ENCODE data around the gene FKBP7. TPM values are rescaled to one million over a fixed set of nuclear protein-coding genes. Genes with fewer than 3 reads are reported as not detected.

The FKBP7 gene
- total and polyA plus RNA-seq, 8 donors = 1.1 to 5.4 (median 2.5) TPM

DNA sequence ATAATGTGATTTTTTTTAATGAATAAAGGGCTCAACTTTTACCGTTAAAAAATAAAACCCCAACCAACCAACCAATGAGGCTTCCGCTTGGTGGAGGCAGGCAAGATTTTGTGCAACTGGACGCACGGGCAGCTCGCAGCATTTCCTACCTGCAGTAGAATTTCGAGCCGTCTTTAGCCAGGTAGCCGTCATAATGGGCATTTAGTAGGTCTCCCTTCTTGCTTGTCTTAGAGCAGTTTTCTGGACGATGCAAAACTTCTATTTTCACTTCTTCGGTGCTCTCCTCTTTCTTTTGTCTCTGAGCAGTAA, 316 bp downstream of the FKBP7 start:
- Histone ChIP-seq H3K36me3 (no peaks in the 10 kb centered on the region), H3K27ac (peak overlapping the region; percentile 87 to 97 (median 95)), H3K4me1 (peaks cover 10 to 33% (median 10%) of the 10 kb centered on the region in 3 donors), H3K4me3 (peak overlapping the region; percentile 49 to 78 (median 54)), H3K9me3 (no peaks in the 10 kb centered on the region), H3K27me3 (no peaks in the 10 kb centered on the region)
- DNase-seq (peak in 3 of 6 donors; percentile 19 to 23 (median 20)), ATAC-seq (no peak), FAIRE-seq (no peak)
- no peak for TF ChIP-seq CTCF (IDR thresholded peaks at IDR 0.05)
- intact Hi-C loops (cut with DNase I) = no loop called here
- 1% methylated on average over 10 of the region's 10 CpGs for WGBS, 2 donors

- no peaks in the 10 kb centered on the region for H3K36me3 ChIP-seq
- ATAC-seq = no peak
- no peak for DNase-seq
- H3K4me1 ChIP-seq = peaks cover 5 to 30% (median 5%) of the 10 kb centered on the region in 3 donors
- H3K27ac ChIP-seq = peak overlapping the region; percentile 87 to 97 (median 95)
- 18 to 20% methylated on average over 3 of the region's 3 CpGs for WGBS, 2 donors
- no peak for TF ChIP-seq CTCF (IDR thresholded peaks at IDR 0.05)
- H3K9me3 ChIP-seq = no peaks in the 10 kb centered on the region
- intact Hi-C loops (cut with DNase I) = no loop called here
- peak; percentile 17 for FAIRE-seq
- peak overlapping the region; percentile 49 to 78 (median 54) for H3K4me3 ChIP-seq
- H3K27me3 ChIP-seq = no peaks in the 10 kb centered on the region
Observed at GRCh38 chr2:178477443-178478129, 814 bp downstream of the FKBP7 start.

DNA sequence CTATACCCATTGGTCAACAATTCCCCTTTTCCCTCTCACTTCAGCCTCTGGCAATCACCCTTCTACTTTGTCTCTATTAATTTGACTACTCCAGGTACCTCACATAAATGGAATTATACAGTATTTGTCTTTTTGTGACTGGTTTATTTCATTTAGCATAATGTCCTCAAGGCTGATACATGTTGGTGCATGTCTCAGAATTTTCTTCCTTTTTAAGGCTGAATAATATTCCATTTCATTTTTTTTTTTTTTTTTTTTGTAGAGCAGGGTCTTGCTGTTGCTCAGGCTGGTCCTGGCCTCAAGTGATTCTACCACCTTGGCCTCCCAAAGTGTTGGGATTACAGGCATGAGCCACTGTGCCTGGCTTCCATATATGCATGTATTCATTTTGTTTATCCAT, 1.9 kb downstream of the FKBP7 start:
- Histone ChIP-seq H3K9me3 (no peaks in the 10 kb centered on the region), H3K36me3 (no peaks in the 10 kb centered on the region), H3K27ac (no peak overlapping the region), H3K4me3 (no peak overlapping the region), H3K27me3 (no peaks in the 10 kb centered on the region), H3K4me1 (peaks cover 0 to 20% (median 0%) of the 10 kb centered on the region in 3 donors)
- DNase-seq = no peak
- no peak for ATAC-seq
- no peak for TF ChIP-seq CTCF (IDR thresholded peaks at IDR 0.05)
- FAIRE-seq = no peak
- intact Hi-C loops (cut with DNase I) = no loop called here

- 95 to 97% methylated on average over 5 of the region's 5 CpGs for WGBS, 2 donors
- no peak for DNase-seq
- H3K9me3 ChIP-seq = no peaks in the 10 kb centered on the region
Observed at GRCh38 chr2:178474560-178474959, 3.8 kb downstream of the FKBP7 start.

More at GRCh38 chr2:178474560-178474959, 3.8 kb downstream of the FKBP7 start:
- Histone ChIP-seq H3K4me1 (peaks cover 0 to 13% (median 0%) of the 10 kb centered on the region in 3 donors), H3K4me3 (no peak overlapping the region), H3K27ac (no peak overlapping the region), H3K36me3 (no peaks in the 10 kb centered on the region), H3K27me3 (no peaks in the 10 kb centered on the region)
- intact Hi-C loops (cut with DNase I) = no loop called here
- ATAC-seq = no peak
- FAIRE-seq = no peak
- TF ChIP-seq CTCF (IDR thresholded peaks at IDR 0.05) = no peak
